NCI-H82 treated with DMSO at 0.1 percent for 48 hours (cell line): ENCODE results near the gene B9D2.

ENCODE experiments used
- DNase-seq: peaks from one replicate; lab custom pipeline; 2025; ENCODE audit not compliant: unreplicated experiment; lab: John Stamatoyannopoulos, UW

Gene B9D2

GRCh38 chr19:41330481-41330880 lies 33.5 kb downstream of the B9D2 start:
- no peak for DNase-seq

GRCh38 chr19:41328842-41329225 lies 35.1 kb downstream of the B9D2 start:
- DNase-seq, result no peak

GRCh38 chr19:41328157-41328841 lies 35.6 kb downstream of the B9D2 start:
- DNase-seq, result no peak

GRCh38 chr19:41327576-41328156 lies 36.3 kb downstream of the B9D2 start:
- no peak for DNase-seq

GRCh38 chr19:41327076-41327575 lies 36.8 kb downstream of the B9D2 start:
- no peak for DNase-seq

- no peak for DNase-seq
These were observed 37.8 kb downstream of the B9D2 start for GRCh38 chr19:41325947-41326706.

GRCh38 chr19:41325640-41325946 lies 38.4 kb downstream of the B9D2 start:
- no peak for DNase-seq

GRCh38 chr19:41324921-41325639 lies 38.9 kb downstream of the B9D2 start:
- no peak for DNase-seq

- DNase-seq, result no peak
These were observed 39.7 kb downstream of the B9D2 start for GRCh38 chr19:41324231-41324702.

- DNase-seq, result no peak
These were observed 40.4 kb downstream of the B9D2 start for GRCh38 chr19:41323430-41324125.

GRCh38 chr19:41323023-41323422 lies 40.9 kb downstream of the B9D2 start:
- DNase-seq, result no peak

- DNase-seq, result no peak
These were observed 41.5 kb downstream of the B9D2 start for GRCh38 chr19:41322451-41322850.

GRCh38 chr19:41321600-41322270 lies 42.2 kb downstream of the B9D2 start:
- DNase-seq, result no peak

- DNase-seq, result no peak
These were observed 42.7 kb downstream of the B9D2 start for GRCh38 chr19:41321204-41321599.

GRCh38 chr19:41320568-41320967 lies 43.4 kb downstream of the B9D2 start:
- DNase-seq, result no peak

GRCh38 chr19:41320185-41320518 lies 43.8 kb downstream of the B9D2 start:
- no peak for DNase-seq

GRCh38 chr19:41319500-41320184 lies 44.3 kb downstream of the B9D2 start:
- no peak for DNase-seq

GRCh38 chr19:41318696-41319499 lies 45.1 kb downstream of the B9D2 start:
- no peak for DNase-seq

GRCh38 chr19:41316306-41316920 lies 47.5 kb downstream of the B9D2 start:
- no peak for DNase-seq
